OCI-LY1 (cell line): ENCODE data around the gene ANKRD40CL.

Experiments used
- H2AFZ ChIP-seq: fragments of 200-600 bp; sonication (generic), shearing (Covaris generic); 2 replicates; pipeline ENCODE4 v1.6.0; 2014; ENCODE audit warnings: antibody characterized with exemption, mild to moderate bottlenecking, low read length
- H3F3A ChIP-seq: fragments of 200-600 bp; sonication (generic), shearing (Covaris generic); 2 replicates; pipeline ENCODE4 v1.6.0; 2014; ENCODE audit warnings: mild to moderate bottlenecking, antibody characterized with exemption, low read length, moderate library complexity; ENCODE audit not compliant: insufficient read depth
- H3K27ac ChIP-seq: fragments of 200-600 bp; sonication (generic); 2 replicates; pipeline ENCODE4 v1.5.1; 2014; ENCODE audit warnings: low read length, mixed run types, mild to moderate bottlenecking, low read depth; ENCODE audit not compliant: poor library complexity, severe bottlenecking
- H3K27me3 ChIP-seq: fragments of 200-600 bp; sonication (generic); 2 replicates; pipeline ENCODE4 v1.6.0; 2014; ENCODE audit warnings: antibody characterized with exemption, mild to moderate bottlenecking, low read length, moderate library complexity; ENCODE audit not compliant: insufficient read depth
- H3K36me3 ChIP-seq: fragments of 200-600 bp; sonication (generic); 2 replicates; pipeline ENCODE4 v1.6.1; 2014; ENCODE audit warnings: mild to moderate bottlenecking, antibody characterized with exemption, low read length, moderate library complexity, mixed read lengths; ENCODE audit not compliant: insufficient read depth
- H3K4me1 ChIP-seq: fragments of 200-600 bp; sonication (generic); 2 replicates; pipeline ENCODE4 v1.5.1; 2014; ENCODE audit warnings: mild to moderate bottlenecking, low read length, moderate library complexity; ENCODE audit not compliant: insufficient read depth, severe bottlenecking
- H3K4me2 ChIP-seq: fragments of 200-600 bp; sonication (generic), shearing (Covaris generic); 2 replicates; pipeline ENCODE4 v1.6.1; 2014; ENCODE audit warnings: low read length
- H3K4me3 ChIP-seq: fragments of 200-600 bp; sonication (generic); 2 replicates; pipeline ENCODE4 v1.5.1; 2014; ENCODE audit warnings: low read length, low read depth, mild to moderate bottlenecking, mixed read lengths; ENCODE audit not compliant: poor library complexity, severe bottlenecking
- H3K79me2 ChIP-seq: fragments of 200-600 bp; shearing (Covaris generic); 2 replicates; pipeline ENCODE4 v1.6.1; 2016; ENCODE audit warnings: mixed run types, low read length, mixed read lengths; ENCODE audit not compliant: insufficient read depth
- H3K9ac ChIP-seq: fragments of 200-600 bp; sonication (generic), shearing (Covaris generic); 2 replicates; pipeline ENCODE4 v1.6.1; 2014; ENCODE audit warnings: mild to moderate bottlenecking, low read length, mixed read lengths
- H3K9me2 ChIP-seq: fragments of 200-600 bp; sonication (generic), shearing (Covaris generic); 2 replicates; pipeline ENCODE4 v1.6.1; 2014; ENCODE audit warnings: low read depth, mild to moderate bottlenecking, low read length, mixed read lengths
- H3K9me3 ChIP-seq: fragments of 200-600 bp; shearing (Covaris generic); 2 replicates; pipeline ENCODE4 v1.6.1; 2014; ENCODE audit warnings: low read length, mixed read lengths
- H4K20me1 ChIP-seq: fragments of 200-600 bp; sonication (generic), shearing (Covaris generic); 2 replicates; pipeline ENCODE4 v1.6.0; 2016; ENCODE audit warnings: mild to moderate bottlenecking, low read length; ENCODE audit not compliant: insufficient read depth
- EZH2 ChIP-seq: fragments of 200-600 bp; sonication (generic), shearing (Covaris generic); IDR thresholded peaks from 2 replicates; pipeline ENCODE4 v1.8.0; 2017; ENCODE audit warnings: borderline replicate concordance, mixed run types, mild to moderate bottlenecking, antibody characterized with exemption, low read length, moderate library complexity, mixed read lengths
- TF ChIP-seq, protein P1 (sequence below): fragments of 200-600 bp; sonication (generic), shearing (Covaris generic); IDR thresholded peaks from 2 replicates; pipeline ENCODE4 v1.5.1; 2017; ENCODE audit warnings: mild to moderate bottlenecking, antibody characterized with exemption, low read length, moderate library complexity, mixed read lengths

The ANKRD40CL gene

DNA sequence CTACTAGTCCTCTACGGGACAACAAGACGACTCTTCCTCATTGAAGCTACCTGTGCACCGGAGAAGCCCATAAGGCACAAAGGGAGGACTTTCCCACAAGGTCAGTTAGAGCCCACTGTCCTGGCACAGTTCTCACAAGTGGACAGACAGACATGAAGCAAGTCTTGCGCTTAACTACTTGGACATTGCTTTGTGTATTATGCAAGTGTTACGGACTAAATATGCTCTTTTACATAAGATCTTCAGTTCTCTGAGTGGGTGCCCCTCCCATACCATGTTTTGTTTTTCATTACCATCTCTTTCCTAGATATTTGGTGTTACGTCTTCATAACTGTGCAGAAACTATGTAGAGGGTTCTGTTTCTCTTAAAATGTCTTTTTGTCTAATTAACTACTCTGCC, 18.1 kb downstream of the ANKRD40CL start:
- Histone ChIP-seq H3K4me2 (no peak overlapping the region), H3K9me2 (no peaks in the 10 kb centered on the region), H3K27me3 (no peaks in the 10 kb centered on the region), H3K4me1 (no peaks in the 10 kb centered on the region), H3K79me2 (no peaks in the 10 kb centered on the region; the same call in 1 of the 2 replicates), H3K36me3 (peaks cover 99% of the 10 kb centered on the region), H4K20me1 (no peaks in the 10 kb centered on the region), H2AFZ (no peak overlapping the region), H3K27ac (no peak overlapping the region), H3K9ac (no peak overlapping the region), H3K4me3 (no peak overlapping the region), H3F3A (0 out of 2 replicates have a peak, but pooled peaks cover 5% of the 10 kb centered on the region), H3K9me3 (no peaks in the 10 kb centered on the region)
- TF ChIP-seq EZH2: no peak
- TF ChIP-seq, protein P1, sequence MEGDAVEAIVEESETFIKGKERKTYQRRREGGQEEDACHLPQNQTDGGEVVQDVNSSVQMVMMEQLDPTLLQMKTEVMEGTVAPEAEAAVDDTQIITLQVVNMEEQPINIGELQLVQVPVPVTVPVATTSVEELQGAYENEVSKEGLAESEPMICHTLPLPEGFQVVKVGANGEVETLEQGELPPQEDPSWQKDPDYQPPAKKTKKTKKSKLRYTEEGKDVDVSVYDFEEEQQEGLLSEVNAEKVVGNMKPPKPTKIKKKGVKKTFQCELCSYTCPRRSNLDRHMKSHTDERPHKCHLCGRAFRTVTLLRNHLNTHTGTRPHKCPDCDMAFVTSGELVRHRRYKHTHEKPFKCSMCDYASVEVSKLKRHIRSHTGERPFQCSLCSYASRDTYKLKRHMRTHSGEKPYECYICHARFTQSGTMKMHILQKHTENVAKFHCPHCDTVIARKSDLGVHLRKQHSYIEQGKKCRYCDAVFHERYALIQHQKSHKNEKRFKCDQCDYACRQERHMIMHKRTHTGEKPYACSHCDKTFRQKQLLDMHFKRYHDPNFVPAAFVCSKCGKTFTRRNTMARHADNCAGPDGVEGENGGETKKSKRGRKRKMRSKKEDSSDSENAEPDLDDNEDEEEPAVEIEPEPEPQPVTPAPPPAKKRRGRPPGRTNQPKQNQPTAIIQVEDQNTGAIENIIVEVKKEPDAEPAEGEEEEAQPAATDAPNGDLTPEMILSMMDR: no peak

DNA sequence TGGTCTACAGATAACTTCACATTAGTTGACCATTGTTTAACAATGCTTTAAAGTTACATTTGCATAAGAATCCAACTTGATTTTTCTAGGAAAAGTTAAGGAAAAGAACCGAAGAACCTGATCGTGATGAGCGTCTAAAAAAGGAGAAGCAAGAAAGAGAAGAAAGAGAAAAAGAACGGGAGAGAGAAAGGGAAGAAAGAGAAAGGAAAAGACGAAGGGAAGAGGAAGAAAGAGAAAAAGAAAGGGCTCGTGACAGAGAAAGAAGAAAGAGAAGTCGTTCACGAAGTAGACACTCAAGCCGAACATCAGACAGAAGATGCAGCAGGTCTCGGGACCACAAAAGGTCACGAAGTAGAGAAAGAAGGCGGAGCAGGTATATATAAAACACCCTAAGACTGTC, 21.7 kb downstream of the ANKRD40CL start:
- Histone ChIP-seq H3K9me2 (no peaks in the 10 kb centered on the region), H3K79me2 (no peaks in the 10 kb centered on the region; the same call in 1 of the 2 replicates)

DNA sequence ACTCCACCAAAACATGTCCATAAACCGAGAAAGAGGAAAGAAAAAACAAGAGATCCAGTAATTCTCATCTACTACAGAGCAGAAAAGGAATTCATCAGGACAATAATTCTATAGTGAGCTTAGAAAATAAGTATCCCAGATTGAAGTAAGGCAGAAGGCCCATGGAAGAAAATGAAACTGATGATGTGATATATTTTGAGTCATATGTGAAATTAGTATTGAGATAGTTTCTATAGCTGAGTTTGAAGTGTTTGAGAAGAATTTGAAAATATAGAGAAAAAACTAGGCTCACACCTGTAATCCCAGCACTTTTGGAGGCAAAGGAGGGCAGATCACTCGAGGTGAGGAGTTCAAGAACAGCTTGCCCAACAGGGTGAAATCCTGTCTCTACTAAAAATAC, 28.2 kb downstream of the ANKRD40CL start:
- no peak overlapping the region for H3K4me2 ChIP-seq
- no peaks in the 10 kb centered on the region for H3F3A ChIP-seq
- H3K4me1 ChIP-seq: no peaks in the 10 kb centered on the region
- no peak overlapping the region for H3K9ac ChIP-seq
- no peaks in the 10 kb centered on the region for H3K9me2 ChIP-seq
- H3K4me3 ChIP-seq: no peak overlapping the region
- peaks cover 76% of the 10 kb centered on the region for H3K36me3 ChIP-seq
- H3K9me3 ChIP-seq: no peaks in the 10 kb centered on the region
- H3K27me3 ChIP-seq: no peaks in the 10 kb centered on the region
- no peak overlapping the region for H3K27ac ChIP-seq
- TF ChIP-seq, protein P1: no peak
- no peak for TF ChIP-seq EZH2
- H2AFZ ChIP-seq: no peak overlapping the region
- H4K20me1 ChIP-seq: peaks cover 6% of the 10 kb centered on the region; the same call in 1 of the 2 replicates
- peaks cover 47% of the 10 kb centered on the region for H3K79me2 ChIP-seq

More for the DNA sequence above, 21.7 kb downstream of the ANKRD40CL start:
- 0 out of 2 replicates have a peak, but pooled peaks cover 5% of the 10 kb centered on the region for H3F3A ChIP-seq
- peaks cover 98% of the 10 kb centered on the region for H3K36me3 ChIP-seq
- TF ChIP-seq, protein P1: no peak
- TF ChIP-seq EZH2: no peak
- H4K20me1 ChIP-seq: no peaks in the 10 kb centered on the region
- no peak overlapping the region for H3K9ac ChIP-seq
- H2AFZ ChIP-seq: no peak overlapping the region
- H3K4me1 ChIP-seq: no peaks in the 10 kb centered on the region
- no peaks in the 10 kb centered on the region for H3K9me3 ChIP-seq
- no peak overlapping the region for H3K27ac ChIP-seq
- H3K4me2 ChIP-seq: no peak overlapping the region
- no peaks in the 10 kb centered on the region for H3K27me3 ChIP-seq
- no peak overlapping the region for H3K4me3 ChIP-seq
